Ovary (tissue), 3 donors: ENCODE measurements around the gene MED13.

Source experiments
- CTCF ChIP-seq, 3 donors: fragments of 450-650 bp in 2 of 3; fragments of 200-600 bp in 1 of 3; IDR thresholded peaks; one replicate each; pipeline versions ENCODE4 v1.5.1 to v1.8.0; 2016 to 2022; ENCODE audit warnings: antibody characterized with exemption in 3 of 3, mild to moderate bottlenecking in 1 of 3
- POLR2A ChIP-seq: fragments of 450-650 bp; IDR thresholded peaks from one replicate; pipeline ENCODE4 v1.6.1; 2017; ENCODE audit warnings: antibody characterized with exemption, mild to moderate bottlenecking, moderate library complexity
- donor health status: DM: no; HTN: no; CAD: no.

DNA sequence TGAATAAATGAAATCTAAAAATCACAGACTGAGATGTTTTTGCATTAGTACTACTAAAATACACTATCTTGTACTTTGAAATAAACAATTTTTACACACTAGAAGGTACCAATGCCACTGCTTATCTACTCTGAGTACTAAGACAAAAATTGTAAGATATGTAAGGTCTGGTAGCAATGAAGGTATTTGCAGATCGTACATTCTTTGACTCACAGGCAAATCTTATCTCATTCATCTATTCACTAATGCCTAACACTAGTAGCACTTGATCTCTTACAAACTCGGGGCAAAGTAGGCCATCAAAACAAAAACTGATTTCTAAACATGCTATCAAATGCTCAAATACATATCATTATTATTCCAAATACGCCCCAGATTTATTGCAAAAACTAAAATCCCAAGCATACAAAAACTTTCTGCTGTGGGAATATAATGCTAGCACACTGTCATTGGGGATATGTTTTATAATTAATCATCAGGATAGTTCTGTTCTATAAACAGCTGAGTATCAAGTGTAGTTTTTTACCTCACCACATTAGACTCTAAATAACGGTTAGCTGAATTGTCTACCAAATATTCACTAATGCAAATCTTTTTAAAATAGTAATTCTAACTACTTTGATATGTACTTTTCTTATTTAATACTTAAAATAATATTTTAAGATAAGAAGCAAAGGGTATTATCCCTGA lies 68.0 kb downstream of the MED13 start:
- no peak for TF ChIP-seq CTCF (IDR thresholded peaks at IDR 0.05)
- no peak for TF ChIP-seq POLR2A
